HG02884 (cell line): ENCODE data around the gene STX3.
"Not testable (repeated sequence)": the region's sequence is repeated elsewhere in the genome, so short reads cannot be mapped to it uniquely, and the experiment has no call there.

ENCODE experiments used
- ATAC-seq: cut with Tn5 transposase; IDR thresholded peaks from one replicate; pipeline ENCODE4 v1.9.1; 2021; ENCODE audit warnings: mild to moderate bottlenecking, moderate library complexity; ENCODE audit not compliant: unreplicated experiment

STX3 gene

DNA sequence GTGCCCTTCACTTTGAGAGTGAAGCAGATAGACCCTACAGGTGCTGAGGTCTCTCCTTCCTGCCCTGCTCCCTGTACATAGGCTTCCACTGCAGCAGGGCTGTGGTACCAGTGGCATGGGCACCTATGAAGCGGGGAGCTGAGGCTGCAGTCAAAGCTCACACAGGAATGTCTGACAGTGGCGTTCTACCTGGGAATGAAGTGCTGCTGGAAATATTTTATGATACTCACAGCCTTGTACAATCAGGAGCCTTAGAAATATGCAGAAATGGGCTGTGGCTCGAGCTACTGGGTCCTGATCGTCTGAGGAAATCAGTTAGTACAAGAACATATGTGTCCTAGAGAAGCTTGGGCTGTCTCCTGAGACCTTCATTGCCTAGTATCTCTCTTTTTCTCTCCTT, 30.6 kb downstream of the STX3 start:
- no peak for ATAC-seq

GRCh38 chr11:59787255-59787588, 32.0 kb downstream of the STX3 start:
- no peak for ATAC-seq

DNA sequence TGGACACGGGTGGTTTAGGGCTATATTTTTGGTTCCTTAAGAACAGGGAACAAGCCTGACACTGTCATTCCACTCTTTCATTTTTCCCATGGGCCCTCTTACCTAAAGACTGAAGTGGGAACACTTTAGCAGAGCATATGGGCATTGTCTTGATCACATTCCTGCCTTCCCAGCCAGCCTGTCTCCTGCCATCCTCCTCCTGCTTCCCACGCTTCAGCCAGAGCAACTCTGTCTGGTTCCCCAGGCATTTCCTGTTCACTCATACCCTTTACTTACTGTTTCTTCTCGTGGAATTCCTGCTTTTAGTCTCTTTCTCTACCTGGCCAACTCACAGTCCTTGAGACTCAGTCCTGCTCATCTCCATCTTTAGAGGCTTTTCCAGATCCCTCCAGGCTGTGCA, 32.6 kb downstream of the STX3 start:
- no peak for ATAC-seq

- ATAC-seq = no peak
Measured at GRCh38 chr11:59791639-59792038, 36.5 kb downstream of the STX3 start.

- no peak for ATAC-seq
Measured at GRCh38 chr11:59792507-59792906, 37.3 kb downstream of the STX3 start.

DNA sequence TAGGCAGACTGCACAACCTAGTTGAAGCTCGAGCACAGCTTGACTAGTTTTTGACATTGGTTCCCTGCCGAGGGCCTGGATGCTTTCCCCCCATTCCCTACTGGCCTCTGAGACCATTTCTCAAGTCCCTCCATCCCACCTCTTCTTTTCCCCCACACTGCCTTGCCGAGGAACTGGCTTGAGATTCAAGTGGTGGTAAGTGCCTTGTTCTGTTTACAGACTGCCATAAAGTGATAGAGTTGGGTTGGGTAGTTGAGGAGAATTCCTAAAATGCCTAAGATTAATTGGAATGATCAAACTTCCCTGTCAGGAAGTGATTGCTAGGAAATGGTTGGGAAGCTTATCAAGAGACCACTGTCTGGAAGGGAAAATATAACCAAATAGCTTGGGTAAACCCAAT, 39.2 kb downstream of the STX3 start:
- ATAC-seq = no peak

GRCh38 chr11:59800390-59801025, 45.3 kb downstream of the STX3 start:
- no peak for ATAC-seq

- ATAC-seq = no peak
Measured at GRCh38 chr11:59801160-59801706, 46.1 kb downstream of the STX3 start.

- no peak for ATAC-seq
Measured at GRCh38 chr11:59801981-59802638, 46.9 kb downstream of the STX3 start.

DNA sequence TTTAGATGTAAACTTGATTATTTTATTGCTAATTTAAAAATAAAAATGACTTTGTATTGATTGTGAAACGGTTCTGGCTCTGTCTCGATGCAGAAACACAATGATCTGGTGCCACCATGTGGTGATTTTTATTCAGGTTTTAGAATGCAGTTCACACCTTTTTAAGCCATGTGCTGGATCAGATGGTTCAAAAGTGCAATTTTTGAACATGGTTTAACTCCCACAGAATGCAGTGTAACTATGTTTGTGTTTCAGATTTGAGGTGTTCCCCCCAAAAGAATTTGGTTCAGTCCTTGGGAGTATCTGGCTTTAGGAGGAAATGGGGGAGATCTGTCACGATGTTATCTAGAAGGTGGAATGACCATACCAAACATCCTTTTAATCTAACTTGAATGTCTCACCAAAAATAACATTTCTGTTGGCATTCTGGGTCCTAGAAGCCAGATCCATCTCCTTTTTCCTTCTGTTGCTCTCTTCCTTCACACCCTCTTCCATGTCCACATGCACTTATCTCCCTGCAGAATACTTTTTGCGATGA, 47.5 kb downstream of the STX3 start:
- no peak for ATAC-seq

DNA sequence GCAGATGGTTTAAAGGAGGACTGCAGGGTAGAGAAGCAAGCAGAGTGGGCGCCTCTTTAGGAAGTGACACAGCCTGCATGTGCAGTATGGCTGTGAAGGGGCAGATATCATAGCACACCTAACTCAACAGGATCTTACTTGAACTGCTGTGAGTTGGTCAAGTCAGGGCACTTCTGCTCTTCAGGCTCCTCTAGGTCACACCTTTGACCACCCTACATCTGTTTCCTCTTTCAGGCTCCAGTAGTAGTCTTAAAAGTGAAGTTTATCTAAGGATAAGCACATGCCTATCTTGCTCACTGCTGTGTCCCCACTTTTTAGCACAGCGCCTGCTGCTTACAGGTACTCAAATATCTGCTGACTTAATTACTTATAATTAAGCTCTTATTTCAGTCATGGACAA, 48.9 kb downstream of the STX3 start:
- no peak for ATAC-seq

- no peak for ATAC-seq
Measured at GRCh38 chr11:59807047-59807610, 52.0 kb downstream of the STX3 start.

DNA sequence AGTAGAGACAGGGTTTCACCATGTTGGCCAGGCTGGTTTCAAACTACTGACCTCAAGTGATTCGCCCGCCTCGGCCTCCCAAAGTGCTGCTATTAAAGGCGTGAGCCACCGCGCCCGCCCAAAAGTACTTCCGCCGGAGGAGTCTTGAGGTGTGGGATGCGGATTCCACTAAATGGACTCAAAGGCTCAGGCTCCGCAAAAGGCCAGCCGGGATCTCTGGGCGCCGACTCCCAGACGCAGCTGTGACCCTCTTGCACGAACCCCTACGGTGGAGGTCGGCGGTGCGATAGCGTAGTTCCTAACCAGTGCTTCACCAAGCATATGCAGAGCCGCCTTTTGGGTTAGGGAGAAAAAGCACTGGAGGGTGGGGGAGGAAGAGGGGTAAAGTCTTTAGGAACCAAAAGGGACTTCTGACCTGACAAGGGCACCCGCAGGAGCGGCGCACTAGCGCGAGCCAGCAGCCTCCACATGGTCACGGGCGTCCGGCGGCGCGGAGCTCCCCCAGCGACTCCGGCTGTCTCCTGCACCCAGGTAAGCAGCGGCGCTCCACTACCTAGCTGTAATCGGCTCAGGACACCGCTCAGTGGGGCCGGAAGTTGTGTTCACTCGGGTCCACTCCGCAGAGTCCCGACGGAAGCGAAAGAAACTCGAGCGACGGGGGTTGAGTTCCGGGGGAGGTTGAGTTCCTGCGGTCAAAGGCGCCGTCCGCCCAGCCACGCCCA, 55.2 kb downstream of the STX3 start, which contains the start of gene MRPL16:
TSS of gene MRPL16 (minus strand) at position 590 of the 722 bp plus-strand sequence. CDS start at position 470, 120 bp downstream.
- peak; percentile 96 for ATAC-seq

DNA sequence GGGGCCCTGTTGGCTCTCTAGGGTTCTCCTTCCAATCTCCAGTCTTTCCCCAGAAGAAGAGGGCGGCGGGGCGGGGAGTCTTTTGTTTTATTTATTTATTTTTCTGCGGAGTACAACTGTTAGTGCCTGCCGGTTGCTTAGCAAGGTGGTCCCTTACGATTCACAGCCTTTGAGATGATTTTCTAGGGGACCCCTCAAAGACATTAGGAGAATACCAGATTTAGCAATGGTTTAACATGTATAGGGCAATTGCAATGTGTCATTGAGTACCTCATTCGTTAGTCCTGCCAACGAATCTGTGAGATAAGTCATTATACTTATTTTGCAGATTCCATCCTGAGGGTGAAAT, 55.7 kb downstream of the STX3 start:
- no peak for ATAC-seq

DNA sequence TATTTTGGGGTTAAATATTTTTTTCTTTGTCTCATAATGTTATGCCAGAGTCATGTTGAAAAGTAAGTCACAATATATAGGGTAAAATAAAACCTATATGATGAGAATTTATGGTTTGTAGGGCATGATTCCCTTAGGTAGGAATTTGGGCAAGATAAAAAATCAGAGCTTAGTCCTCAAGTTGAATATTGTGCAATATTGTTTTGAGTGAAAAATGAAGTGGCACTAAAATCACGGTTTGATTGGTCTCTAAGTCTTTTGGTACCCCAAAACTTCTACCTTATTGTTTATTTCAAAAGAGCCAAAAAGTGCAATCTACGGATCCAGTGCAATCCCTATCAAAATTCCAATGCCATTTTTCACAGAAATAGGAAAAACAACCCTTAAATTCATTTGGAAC, 57.0 kb downstream of the STX3 start:
- ATAC-seq = no peak

- no peak for ATAC-seq
Measured at GRCh38 chr11:59813364-59813763, 58.2 kb downstream of the STX3 start.

DNA sequence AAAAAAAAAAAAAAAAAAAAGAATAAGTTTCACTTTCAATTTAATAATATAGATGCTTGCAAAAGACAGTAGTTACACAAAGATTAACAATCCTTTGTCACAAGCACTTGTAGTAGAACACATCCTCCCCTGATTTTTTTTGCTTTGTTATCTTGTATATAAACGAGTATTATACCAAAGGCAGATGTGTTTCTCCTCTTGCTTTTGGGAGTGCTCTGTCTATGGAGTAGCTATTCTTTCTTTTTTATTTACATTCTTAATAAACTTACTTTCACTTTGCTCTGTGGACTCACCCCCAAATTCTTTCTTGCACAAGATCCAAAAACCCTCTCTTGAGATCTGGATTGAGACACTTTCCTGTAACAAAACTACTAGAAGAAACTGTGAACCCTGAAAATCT, 58.8 kb downstream of the STX3 start:
- ATAC-seq = no peak

- ATAC-seq = no peak
Measured at GRCh38 chr11:59815754-59816153, 60.6 kb downstream of the STX3 start.

- ATAC-seq = not testable (repeated sequence)
Measured at GRCh38 chr11:59816434-59816833, 61.3 kb downstream of the STX3 start.

- ATAC-seq = no peak
Measured at GRCh38 chr11:59818572-59818971, 63.4 kb downstream of the STX3 start.

DNA sequence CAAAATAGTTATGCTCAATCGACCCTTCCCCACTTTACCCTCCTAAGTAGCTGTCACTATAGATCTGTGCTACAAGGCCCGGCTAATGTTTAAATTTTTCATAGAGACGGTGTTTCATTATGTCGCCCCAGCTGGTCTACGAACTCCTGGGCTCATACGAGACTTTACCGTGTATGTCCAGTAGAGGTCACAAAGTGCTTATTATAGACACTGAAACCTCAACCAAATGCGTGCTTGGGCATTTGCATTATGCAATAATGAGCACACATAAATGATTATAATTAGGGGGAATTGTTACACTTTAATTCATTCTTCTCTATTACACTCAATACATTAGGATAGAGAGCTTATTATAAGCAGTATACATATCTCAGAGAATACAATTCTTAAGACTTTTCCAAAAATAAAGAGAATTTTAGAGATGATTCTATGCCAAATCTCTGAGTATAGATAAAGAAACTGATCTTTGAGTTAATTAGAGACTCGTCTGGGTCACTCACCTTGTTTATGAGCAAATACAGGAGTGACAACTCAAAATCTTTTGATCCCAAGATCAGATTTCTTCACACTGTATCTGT, 67.9 kb downstream of the STX3 start:
- peak; percentile 95 for ATAC-seq
